Measurements from ENCODE around the gene MRPS9. TPM values are rescaled to one million over a fixed set of nuclear protein-coding genes. Genes with fewer than 3 reads are reported as not detected.
A peak's percentile ranks its signal among the peaks of the same experiment; 100 is the strongest.

Gene MRPS9
- total RNA-seq, 1 donor from 2014 or later = 30.5 TPM

- DNase-seq (ENCODE audit: low read depth, low spot score) = no peak
Observed at GRCh38 chr2:105078906-105079495, 41.1 kb downstream of the MRPS9 start.

DNA sequence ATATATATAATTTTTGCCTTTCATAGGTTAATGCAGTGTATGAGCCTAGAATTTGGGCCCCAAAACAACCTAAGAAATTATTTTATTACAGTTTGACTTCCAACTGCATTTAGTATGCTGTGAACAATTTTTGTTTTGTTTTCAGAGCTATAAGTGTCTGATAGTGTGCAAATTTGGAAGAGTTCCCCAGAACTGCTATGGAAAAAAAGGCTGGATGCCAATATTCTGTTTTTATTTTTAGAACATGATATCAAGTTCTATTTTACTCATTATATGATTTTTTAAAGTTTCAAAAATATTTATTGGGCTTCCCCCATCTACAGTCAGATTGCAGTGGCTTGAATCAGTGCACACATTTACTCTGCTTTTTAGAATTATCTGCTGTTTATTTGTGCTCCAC lies 42.6 kb downstream of the MRPS9 start:
- no peak for DNase-seq (ENCODE audit: low read depth, low spot score)

DNA sequence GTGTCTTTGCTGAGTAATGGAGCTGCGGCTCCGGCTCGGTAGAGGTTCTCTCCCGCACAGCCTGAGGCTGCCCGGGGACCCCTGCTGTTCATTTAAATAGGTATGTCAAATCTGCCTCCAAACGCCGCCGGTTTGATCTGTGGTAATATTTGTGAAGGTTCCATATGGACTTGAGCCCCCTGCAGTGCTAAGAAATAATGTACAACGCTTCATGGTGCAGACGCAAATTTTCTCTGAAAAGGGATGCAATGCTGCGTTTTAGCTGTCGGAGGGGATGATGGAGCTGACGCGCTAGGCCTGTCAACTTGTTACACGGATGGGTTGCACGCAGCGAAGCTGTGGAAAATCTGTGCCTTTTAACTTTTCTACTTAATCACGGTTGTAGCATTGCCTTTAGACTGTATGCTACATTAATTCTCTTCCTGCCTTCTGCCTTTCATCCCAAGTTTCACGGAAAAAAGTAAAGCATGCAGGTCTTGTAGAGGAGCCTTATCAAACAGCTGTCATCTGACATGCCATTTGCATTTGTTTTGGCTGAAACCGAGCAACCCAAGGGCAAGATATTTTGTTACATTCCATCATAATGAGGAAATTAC lies 43.2 kb downstream of the MRPS9 start:
- peak; percentile 32 for DNase-seq (ENCODE audit: low read depth, low spot score)

DNA sequence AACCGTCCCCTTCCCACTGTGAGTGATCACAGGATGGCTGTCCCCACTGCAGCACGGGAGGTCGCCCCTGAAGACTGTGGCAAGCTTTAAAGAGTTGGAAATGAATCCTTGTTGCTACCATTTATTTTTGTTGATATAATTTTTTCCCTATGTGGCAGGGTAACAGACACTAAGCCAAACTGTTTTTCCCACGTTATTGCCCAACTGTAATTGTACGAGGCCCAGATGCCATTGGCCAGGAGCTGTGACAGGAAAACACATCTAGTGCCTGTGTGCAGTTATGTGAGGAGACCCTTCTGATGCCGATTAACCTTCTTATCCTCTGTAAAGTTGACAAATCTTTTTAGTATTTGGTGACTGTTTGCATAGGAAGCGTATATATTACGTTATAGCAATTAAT lies 44.2 kb downstream of the MRPS9 start:
- no peak for DNase-seq (ENCODE audit: low read depth, low spot score)

GRCh38 chr2:105085525-105085924 lies 47.7 kb downstream of the MRPS9 start:
- no peak for DNase-seq (ENCODE audit: low read depth, low spot score)

DNA sequence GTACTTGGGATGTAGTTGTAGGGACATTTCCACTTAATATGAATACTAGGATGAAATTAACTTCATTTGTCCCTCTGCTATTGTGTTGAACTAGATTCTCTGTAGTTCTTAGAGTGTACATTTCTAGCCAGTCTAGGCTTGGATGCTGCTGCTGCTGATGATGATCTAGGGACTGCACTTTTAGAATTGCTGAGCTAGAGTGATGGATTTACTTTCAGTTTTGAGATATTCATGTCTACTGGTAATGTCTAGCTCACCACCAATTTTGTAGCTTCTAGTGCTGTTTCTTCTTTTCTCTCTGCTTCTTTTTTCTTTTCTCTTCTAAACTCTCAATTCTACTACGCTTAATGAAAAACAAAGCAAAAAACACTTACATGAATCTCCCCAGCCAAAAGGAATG lies 49.4 kb downstream of the MRPS9 start:
- DNase-seq (ENCODE audit: low read depth, low spot score) = no peak

DNA sequence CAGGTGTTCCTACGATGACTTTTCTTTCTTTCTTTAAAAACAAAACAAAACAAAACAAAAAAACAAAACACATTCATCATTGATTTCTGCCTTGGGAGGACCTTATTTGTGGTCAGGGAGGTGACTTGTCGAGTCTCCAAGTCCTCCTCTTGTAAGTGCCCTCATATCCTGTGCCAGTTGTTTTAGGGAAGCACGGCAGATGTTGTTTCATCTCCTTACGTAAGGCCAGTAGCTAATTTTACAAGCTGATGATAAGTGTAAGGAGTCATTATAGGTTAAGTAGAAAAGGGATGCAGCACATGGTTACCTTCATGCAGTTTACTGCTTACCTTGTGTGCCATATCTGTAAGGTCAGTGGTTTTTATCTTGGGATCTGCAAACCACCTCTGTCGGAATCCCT lies 52.2 kb downstream of the MRPS9 start:
- DNase-seq (ENCODE audit: low read depth, low spot score) = no peak

- DNase-seq (ENCODE audit: low read depth, low spot score) = no peak
Observed at GRCh38 chr2:105092797-105093196, 54.9 kb downstream of the MRPS9 start.

- no peak for DNase-seq (ENCODE audit: low read depth, low spot score)
Observed at GRCh38 chr2:105099153-105099552, 61.3 kb downstream of the MRPS9 start.

GRCh38 chr2:105100046-105100840 lies 62.4 kb downstream of the MRPS9 start:
- no peak for DNase-seq (ENCODE audit: low read depth, low spot score)

DNA sequence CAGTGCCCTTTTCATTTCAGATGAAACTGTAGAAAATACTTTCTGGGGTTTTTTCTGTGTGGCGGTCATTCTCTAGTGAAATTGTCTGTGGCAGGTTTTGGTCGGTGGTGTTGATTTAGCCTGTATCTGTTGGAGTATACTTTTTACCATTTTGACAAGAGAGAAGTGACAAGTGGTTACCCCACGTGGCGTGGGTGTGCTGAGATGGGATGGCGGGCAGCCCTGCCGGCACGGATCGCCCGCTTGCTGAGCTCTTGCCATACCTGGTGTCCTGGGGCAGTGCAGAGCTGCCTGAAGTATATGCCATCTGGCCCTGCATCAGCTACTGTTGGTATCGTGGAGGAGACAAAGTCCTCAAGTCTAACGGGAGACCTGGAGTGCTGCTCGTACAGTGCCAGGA lies 64.1 kb downstream of the MRPS9 start:
- DNase-seq (ENCODE audit: low read depth, low spot score) = no peak

DNA sequence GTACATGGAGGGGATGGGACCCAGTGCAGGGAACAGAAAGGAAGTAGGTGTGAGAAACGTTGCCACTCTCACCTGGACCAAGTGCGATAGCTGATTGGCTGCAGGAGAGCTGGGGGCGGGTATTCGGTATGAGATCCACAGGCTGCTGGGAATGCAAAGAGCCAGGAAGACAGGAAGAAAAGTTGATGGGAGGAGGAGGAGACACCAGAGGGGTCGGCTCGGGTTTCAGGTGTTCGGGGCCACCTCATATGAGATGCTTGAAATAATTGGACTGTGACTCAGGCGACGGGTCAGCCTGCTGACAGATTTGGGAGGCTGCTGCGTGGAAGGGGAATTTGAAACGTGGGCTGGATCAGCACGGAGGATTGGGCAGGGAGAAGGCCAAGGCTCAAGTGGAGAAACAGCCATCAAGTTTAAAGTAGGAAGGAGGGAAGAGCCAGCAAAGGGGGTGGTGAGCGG lies 65.1 kb downstream of the MRPS9 start:
- DNase-seq (ENCODE audit: low read depth, low spot score) = no peak

DNA sequence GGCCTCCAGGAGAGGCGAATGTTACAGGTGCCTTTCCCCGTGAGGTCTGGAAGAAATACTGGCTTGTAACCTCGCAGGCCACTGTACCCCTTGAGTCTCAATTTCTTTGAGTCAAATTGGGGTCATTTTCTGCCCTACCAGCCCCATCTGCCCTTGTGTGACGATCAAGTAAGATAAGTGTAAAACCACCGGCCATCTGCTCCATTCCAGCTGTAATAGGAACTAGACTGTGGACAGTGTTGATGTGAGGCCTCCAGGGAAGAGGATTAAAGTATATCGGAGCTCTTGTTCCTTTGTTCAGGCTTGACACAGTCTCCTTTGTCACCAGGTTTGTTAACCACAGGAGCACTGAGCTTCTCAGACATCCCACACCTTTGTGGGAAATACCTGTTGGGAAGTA lies 65.6 kb downstream of the MRPS9 start:
- DNase-seq (ENCODE audit: low read depth, low spot score) = no peak

- DNase-seq (ENCODE audit: low read depth, low spot score) = no peak
Observed at GRCh38 chr2:105104208-105104731, 66.4 kb downstream of the MRPS9 start.

- DNase-seq (ENCODE audit: low read depth, low spot score) = no peak
Observed at GRCh38 chr2:105110295-105110829, 72.5 kb downstream of the MRPS9 start.

- no peak for DNase-seq (ENCODE audit: low read depth, low spot score)
Observed at GRCh38 chr2:105111365-105112150, 73.7 kb downstream of the MRPS9 start.

GRCh38 chr2:105112345-105112744 lies 74.5 kb downstream of the MRPS9 start:
- DNase-seq (ENCODE audit: low read depth, low spot score) = no peak

DNA sequence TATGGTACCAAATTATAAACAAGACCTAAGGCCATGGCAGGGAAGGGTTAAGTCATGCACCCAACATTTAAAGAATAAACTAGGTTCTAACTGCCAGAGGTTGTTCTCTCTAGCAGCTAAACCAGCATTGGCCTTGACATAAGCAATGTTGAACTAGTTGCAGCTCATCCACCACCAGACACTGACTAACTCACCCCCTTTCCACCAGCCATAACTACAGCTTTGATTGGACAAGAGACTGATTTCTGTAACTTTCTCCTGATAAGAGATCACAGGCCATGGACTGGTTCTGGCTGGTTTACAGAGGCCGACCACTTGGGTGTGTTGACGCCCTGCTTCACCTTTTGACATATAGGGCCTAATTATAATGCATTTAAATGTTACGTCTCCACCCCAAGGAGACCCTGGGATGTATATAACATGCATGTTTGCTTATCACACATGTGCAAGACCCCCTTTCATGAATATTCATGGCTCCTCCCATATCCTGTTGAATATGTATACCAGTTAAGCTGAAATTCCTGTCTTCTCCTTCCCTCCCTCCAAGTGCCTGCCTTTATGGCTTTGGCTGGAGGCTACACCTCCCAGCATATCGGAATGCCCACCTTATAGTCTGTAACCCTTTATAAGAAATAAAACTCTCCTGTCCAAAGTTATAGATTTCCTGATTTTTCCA lies 75.9 kb downstream of the MRPS9 start:
- DNase-seq (ENCODE audit: low read depth, low spot score) = no peak

- peak; percentile 30 for DNase-seq (ENCODE audit: low read depth, low spot score)
Observed at GRCh38 chr2:105114551-105114950, 76.7 kb downstream of the MRPS9 start.

DNA sequence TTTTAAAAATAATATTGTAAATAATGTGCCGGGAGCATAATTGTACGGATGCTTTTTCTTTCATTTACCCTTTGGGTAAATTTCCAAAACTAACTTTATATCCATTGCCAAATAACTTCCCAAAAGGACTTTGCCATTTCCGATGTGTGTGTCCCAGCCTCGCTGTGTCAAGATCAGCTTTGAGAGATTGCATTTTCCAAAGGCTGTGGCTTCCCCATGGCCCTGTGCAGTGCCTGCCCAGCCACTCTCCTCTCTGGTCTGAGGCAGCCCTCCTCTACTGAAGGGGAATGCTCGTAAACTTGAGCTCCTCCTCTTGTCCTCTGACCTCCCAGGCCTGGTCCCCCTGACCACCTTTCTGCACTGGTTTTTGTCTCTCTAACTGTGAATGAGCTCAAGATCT lies 78.5 kb downstream of the MRPS9 start:
- DNase-seq (ENCODE audit: low read depth, low spot score) = no peak

DNA sequence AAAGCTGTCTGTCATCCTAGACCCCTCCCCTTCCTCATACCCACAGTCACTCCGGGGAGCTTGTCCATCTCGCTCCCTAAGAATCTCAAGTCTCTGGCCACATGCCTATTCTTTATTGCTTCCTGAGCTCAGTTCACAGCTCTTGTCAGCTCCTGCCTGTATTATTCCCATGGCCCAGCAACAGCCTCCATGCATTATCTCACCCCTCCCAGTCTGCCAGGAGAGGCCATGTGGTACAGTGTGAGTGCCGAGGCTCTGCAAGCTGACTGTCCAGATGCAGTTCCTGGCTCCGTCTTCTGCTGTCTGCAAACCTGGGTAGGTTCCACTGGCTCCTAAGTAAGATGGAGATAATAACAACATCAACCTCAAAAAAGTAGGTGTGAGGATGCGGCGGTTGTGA lies 79.7 kb downstream of the MRPS9 start:
- DNase-seq (ENCODE audit: low read depth, low spot score) = no peak

Data from pulmonary artery endothelial cell (primary cell).